T-helper 1 cell treated with Interleukin-12 subunit alpha and Interleukin-12 subunit beta and Interleukin-4 antibody, amounts not matched to agents 30 ng/mL and 1 ng/mL, for 36 hours (primary cell): ENCODE results near the gene NR2C1. TPM values are rescaled to one million over a fixed set of nuclear protein-coding genes. Genes with fewer than 3 reads are reported as not detected.
"Not testable (repeated sequence)": the region's sequence is repeated elsewhere in the genome, so short reads cannot be mapped to it uniquely, and the experiment has no call there.

ENCODE experiments used
- intact Hi-C: fragments of 100-400 bp; cut with micrococcal nuclease; formaldehyde crosslinking; loops from one replicate; pipeline ENCODE4 v1.15.1; 2024
- total RNA-seq: library from RNA; stranded (reverse); gene quantifications from 2 replicates; pipeline ENCODE4 v1.2.3, GENCODE V29; 2022

NR2C1 gene
- total RNA-seq, 1 donor from 2014 or later = 27.7 TPM

DNA sequence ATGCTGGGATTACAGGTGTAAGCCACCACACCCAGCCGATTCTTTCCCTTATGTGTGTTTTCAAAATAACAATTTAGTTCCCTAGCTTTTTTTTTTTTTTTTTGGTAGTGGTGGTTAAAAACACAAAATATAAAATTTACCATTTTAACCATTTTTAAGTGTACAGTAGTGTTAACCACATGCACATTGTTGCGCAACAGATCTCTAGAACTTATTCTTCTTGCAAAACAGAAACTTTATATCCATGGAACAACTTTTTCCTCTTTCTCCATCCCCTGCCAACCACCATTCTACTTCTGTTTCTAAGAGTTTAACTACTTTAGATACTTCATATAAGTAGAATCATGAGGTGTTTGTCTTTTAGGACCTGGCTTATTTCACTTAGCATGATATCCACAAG lies 68.8 kb downstream of the NR2C1 start:
- intact Hi-C loops = loop anchor here (5.0 to 10.0 kb wide), 7 partner anchors 697 to 1903 kb away; partner anchors contain the start of genes AMDHD1, CCDC38, LTA4H and NEDD1

DNA sequence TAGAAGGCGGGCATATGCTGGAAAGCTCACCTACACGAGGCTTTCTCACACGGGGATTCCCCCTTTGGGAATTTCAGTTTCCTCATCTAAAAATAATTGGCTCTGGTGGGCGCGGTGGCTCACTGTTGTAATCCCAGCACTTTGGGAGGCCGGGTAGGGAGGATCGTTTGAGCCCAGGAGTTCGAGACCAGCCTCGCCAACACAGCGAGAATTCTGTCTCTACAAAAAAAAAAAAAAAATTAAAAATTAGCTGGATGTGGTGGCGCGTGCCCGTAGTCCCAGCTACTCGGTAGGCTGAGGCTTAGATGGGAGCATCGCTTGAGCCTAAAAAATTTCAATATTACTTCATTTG lies 69.5 kb downstream of the NR2C1 start:
- intact Hi-C loops = loop anchor here (1.0 to 10.0 kb wide), 19 partner anchors 17 to 1903 kb away; partner anchors contain the start of genes AMDHD1, CCDC38, CRADD and FGD6

DNA sequence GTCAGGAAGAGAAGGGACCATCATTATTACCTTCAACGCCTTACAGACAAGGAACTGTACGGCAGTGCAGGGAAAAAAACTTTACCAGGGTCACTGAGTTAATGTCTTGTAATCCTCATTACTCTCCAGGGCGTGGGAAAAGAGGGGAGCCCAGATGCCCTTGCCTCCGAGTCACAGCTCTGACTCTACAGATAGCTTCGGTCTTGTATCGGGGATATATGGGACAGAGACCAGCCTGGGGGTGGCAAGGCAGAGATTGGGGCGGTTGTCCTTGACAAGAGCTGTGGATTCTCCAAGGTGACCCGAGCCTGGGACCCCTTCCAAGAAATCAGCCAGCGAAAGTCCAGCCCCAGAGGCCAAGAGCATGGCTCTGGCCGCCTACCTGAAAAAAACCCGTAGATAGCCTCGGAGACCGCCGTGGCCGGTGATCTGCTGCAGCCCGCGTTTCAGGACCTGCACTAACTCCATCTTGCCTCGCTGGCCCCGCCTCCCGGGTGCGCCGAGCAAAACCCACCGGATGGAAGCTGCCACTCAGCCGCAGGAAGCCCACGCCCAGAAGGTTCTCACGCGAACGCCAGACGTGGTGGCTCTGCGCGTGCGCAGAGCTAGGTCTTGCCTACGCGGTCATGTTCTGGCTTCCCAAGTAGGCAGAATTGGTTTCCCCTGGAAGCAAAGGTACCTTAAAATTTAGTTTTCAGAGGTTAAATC lies 70.1 kb downstream of the NR2C1 start, which contains the start of gene NDUFA12:
Gene NDUFA12, minus strand, starts transcription at position 485 of the 708 bp plus-strand sequence. Its CDS starts 17 bp downstream, at position 468.
- intact Hi-C loops = loop anchor here (1.0 to 10.0 kb wide), 19 partner anchors 16 to 1904 kb away; partner anchors contain the start of genes AMDHD1, CCDC38, CRADD and FGD6

DNA sequence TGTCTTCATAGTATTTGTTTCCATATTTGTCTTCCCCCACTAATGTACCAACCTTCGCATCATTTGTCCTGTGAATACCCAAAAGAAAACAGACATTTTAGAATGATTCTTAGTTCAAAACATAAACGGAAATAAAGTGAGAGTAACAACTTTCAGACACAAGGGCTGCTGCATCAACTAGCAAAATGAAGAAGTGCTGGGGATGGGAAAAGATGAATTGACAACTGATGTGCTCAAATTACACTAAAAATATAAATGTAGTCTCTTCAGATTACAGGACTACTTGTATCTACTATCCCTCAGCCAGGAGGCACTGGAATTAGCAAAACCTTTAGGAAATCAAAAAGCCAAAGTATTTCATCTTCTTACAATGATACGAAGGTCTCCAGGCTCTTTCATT lies 70.7 kb downstream of the NR2C1 start:
- intact Hi-C loops = loop anchor here (1.0 to 10.0 kb wide), 19 partner anchors 15 to 1905 kb away; partner anchors contain the start of genes AMDHD1, CCDC38, CRADD and FGD6

DNA sequence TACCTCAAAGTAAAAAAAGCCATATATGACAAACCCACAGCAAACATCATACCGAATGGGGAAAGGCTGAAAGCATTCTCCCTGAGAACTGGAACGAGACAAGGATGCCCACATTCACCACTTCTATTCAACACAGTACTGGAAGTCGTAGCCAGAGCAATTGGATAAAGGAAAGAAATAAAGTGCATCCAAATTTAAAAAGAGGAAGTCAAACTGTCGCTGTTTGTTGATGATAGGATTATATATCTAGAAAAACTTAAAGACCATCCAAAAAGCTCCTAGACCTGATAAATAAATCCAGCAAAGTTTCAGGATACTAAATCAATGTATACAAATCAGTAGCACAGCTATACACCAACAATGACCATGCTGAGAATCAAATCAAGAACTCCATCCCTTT lies 75.1 kb downstream of the NR2C1 start:
- intact Hi-C loops = no loop called here

DNA sequence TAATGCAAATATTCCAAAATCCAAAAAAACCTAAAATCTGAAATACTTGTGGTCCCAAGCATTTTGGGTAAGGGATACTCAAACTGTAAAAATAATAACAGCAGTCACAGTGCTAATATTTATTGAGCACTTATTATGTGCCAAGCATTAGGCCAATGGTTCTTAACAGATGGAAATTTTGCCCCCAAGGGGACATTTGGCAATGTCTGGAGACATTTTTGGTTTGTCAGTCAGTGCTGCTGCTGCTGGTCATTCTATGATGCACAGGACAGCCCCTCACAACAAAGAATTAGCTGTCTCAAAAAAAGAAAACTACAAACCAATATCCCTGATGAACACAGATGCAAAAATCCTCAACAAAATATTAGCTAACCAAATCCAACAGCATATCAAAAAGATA lies 75.7 kb downstream of the NR2C1 start:
- intact Hi-C loops = no loop called here

DNA sequence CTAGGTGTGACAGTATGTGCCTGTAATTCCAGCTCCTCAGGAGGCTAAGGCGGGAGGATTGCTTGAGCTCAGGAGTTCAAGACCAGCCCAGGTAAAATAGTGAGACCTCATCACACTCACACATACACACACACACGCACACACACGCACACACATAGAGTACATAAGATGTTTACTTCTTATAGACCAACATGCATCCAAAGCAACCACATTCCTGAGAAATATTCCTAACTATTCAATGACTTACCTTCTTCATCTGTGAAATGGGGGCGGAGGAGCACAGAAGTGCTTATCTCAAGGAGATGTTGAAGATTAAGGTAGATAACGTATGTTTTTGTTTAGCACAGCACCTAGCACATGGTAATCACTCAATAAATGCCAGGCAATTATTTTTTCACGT lies 76.4 kb downstream of the NR2C1 start:
- intact Hi-C loops = no loop called here

DNA sequence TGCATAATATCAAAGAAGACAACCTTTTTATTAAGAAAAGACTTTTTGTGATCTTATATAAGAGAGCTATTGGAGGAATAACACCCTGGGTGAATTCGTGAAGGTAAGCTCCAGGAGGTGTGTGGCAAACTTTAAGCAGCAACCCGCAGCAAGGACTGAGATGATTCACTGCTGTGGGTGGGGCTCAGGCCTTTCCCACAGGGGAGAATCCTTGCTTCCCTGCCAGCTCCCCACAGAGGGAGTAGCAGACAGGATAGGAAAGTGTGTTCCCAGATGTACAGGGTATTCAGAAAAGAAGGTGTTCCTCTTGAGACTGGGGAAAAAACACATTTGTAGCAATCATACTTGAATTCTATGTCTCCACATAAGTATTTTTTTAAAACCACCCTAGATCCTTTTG lies 79.1 kb downstream of the NR2C1 start:
- intact Hi-C loops = no loop called here

DNA sequence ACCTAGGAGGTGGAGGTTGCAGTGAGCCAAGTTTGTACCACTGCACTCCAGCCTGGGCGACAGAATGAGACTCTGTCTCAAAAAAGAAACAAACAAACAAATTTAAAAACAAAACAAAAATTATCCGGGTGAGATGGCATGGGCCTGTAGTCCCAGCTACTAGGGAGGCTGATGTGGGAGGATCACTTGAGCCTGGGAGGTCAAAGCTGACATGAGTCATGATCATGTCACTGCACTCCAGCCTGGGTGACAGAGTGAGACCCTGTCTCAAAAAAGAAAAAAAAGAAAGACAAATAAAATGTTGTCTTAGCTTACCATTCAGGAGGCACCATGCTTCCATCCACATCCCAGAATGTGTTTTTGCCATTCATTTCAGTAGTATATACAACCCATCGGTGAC lies 79.6 kb downstream of the NR2C1 start:
- intact Hi-C loops = not testable (repeated sequence)

DNA sequence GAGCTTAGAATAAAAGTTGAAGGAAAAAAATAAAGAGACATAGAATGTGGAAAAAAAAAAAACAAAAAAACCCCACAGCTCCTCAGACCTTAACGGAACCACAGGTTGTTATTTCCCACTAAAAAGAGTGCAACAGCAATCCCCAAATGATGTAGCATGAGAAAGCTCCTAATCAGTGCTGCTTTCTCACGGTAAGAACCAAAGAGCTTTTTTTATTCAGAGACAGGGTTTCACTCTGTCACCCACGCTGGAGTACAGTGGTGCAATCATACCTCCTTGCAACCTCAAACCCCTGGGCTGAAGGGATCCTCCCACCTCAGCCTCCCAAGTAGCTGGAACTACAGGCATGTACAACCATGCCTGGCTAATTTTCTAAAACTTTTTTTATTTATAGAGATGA lies 83.2 kb downstream of the NR2C1 start:
- intact Hi-C loops = no loop called here

DNA sequence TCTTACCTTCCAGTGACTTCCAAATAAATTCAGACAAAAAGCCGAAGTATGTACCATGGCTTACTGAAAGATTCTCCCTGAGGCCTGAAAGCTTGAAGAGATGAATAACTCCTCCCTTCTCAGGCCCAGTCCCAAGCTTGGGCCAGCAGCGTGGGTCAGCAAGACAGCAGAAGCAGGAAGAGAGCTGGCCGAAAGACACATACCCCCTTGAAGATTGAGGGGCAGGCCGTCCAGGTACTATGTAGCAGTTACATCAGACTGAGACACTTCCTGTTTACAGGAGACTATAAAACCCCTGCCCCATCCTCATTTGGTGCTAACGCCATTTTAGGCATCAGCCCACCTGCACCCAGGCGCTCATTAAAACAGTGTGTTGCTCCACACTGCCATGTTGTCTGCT lies 84.9 kb downstream of the NR2C1 start:
- intact Hi-C loops = no loop called here

DNA sequence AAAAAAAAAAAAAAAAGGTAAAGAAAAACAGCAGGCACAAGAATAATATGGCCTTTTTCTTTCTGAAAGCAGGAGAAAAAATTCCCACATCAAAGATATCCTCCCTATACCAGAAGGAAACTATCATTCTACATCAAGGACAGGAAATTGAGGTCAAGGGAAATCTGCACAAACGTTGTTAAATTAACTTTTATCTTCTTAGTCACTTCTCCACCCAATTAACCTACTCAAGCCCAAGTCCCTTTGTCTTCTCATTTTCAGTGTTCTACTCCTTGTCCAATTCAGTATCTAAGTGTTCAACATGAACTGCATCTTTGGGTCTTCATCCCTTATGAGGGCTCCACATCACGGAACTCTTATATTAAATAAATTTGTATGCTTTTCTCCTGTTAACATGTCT lies 85.6 kb downstream of the NR2C1 start:
- intact Hi-C loops = loop anchor here (1.0 kb wide), 1 partner anchor 16 kb away; the partner anchor contains the start of gene NDUFA12

DNA sequence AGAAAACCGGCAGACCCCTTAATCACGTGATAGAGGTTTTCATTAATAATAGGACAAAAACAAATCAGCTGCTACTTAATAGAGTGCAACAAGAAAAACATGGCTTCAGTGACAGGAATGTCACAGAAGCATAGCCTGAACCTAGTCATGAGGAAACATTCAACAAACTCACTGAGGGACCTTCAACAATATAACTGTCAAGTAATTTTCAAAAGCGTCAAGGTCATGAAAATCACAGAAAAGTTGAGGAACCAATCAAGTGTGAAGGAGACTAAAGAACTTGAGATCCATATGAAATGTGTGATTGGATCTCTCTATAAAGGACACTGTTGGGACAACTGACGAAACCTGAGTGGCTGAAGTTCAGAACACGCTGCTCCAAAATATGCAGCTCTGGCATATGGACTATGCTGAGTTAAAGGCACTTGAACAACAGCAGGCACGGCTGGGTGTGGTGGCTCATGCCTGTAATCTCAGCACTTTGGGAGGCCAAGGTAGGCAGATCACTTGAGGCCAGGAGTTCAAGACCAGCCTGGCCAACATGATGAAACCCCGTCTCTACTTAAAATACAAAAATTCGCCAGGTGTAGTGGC lies 86.2 kb downstream of the NR2C1 start:
- intact Hi-C loops = loop anchor here (1.0 kb wide), 1 partner anchor 16 kb away; the partner anchor contains the start of gene NDUFA12

DNA sequence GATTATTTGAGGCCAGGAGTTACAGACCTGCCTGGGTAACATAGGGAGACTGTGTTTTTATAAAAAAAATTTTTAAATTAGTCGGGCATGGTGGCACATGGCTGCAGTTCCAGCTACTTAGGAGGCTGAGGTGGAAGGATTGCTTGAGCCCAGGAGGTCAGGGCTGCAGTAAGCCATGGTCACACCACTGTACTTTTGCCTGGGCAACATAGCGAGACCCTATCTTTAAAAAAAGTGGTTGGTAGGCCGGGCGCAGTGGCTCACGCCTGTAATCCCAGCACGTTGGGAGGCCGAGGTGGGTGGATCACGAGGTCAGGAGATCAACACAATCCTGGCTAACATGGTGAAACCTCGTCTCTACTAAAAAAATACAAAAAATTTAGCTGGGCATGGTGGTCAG lies 88.3 kb downstream of the NR2C1 start:
- intact Hi-C loops = not testable (repeated sequence)

DNA sequence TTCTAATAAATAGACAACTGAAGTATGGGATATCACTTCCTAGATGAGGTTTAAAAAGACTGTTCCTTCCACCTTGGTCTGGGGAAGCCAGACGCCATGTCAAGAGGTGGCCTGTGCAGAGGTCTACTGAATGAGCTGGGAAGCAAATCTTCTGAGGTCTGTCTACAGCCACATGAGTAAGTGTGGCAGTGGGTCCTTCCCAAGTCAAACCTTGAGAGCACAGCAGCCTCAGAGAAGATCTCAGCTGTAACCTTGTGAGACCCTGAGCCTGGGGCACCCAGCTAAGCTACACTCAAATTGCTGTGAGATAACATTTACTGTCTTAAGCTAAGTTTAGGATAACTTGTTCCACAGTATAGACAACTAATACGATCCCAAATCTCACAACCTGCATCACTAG lies 90.1 kb downstream of the NR2C1 start:
- intact Hi-C loops = no loop called here

DNA sequence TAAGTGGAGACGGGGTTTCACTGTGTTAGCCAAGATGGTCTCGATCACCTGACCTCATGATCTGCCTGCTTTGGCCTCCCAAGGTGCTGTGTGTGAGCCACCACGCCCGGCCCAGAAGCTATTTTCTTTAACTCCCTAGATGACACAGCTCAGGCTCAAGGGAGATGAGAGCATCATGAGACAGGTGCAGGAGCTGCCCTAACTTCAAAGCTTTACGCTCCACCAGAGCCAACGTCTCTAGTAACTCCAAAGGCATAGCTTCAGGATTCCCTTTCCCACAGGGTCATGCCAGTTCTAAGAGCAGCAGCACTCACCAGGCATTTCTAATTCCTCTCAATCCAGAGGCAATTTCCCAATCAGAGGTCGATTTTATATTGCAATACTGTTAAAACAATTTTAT lies 91.0 kb downstream of the NR2C1 start:
- intact Hi-C loops = no loop called here

DNA sequence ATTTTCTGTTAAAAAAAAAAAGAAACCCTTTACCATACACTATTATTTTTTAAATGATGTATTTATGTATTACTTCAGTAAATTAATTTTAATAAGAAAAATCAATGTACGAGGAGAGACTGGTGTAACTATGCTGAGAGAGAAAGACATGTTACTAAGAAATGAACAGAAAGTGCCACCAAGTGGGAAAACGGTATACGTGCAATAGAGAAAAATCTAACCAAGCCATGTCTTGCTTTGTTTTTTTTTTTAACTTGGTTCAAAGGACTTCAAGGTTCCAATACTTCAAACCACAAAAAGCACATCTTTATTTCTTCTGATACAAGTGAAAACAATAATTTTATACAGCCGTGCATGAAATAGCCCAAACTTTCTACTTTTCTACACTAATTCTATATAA lies 92.8 kb downstream of the NR2C1 start:
- intact Hi-C loops = loop anchor here (1.0 to 2.0 kb wide), 4 partner anchors 54 to 846 kb away; no protein-coding TSS in a partner anchor

DNA sequence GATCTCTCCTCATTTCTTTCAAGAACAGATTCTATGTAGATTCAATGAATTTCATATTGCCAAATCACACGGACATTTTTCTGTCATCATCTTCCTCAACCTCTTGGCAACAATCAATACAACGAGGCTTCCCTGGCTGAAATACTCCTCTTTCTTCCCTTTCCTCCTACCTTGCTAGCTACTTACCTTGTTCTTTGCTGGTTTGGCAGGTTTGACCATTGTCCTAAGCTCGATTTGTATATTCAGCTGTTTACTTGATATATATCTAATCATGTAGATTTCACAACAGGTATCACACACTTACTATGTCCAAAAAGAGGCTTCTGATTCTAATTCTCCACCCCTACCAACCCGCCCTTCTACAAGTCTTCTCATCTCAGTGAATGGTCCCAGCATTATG lies 93.5 kb downstream of the NR2C1 start:
- intact Hi-C loops = loop anchor here (1.0 to 2.0 kb wide), 4 partner anchors 53 to 846 kb away; no protein-coding TSS in a partner anchor

DNA sequence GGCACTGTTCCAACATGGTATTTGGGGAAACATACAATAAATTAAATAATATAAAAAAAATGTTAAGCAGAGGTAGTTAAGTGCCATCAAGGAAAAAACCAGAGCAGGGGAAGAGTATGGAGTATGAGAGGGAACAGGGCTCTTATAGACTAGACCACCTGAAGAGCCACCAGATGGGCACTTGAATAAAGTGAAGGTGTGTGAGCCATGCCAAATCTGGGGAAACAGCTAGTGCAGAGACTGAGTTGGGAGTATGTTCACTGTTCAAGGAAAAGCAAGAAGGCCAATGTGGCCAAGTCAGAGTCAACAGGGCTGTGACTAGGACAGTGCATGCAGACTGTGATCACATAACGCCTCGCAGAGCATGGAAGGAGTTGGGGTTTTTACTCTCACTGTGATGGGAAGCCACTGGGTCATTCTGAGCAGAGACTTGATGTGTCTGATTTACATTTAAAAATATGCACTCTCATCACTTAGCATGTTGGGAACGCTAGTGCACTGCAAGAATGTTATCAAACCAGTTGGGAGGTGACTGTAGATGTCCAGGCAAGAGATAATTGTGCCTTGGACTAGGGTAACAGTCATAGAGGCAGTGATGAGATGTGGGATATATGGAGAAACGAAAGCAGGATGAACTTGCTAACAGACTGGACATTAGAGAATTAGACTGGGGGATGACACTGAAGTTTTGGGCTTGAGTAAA lies 95.5 kb downstream of the NR2C1 start:
- intact Hi-C loops = no loop called here

DNA sequence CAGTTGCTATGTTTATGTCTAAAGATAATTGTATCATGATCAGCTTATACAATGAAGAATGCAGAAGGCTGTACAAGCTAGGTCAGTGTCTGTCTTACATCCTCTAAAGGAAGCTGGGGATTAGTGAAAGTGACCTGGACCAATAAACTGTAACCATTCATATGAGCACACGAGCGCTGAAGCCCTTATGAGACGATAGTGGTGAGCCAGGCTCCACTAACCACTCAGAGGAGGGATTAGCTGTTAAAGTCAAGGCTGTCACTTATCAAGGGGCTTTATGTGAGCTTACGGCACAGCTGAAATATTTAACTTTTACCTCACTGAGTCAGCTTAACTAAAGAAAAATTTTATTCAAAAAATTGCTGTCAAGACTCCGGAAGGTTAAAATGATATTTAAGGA lies 100.2 kb downstream of the NR2C1 start:
- intact Hi-C loops = no loop called here

DNA sequence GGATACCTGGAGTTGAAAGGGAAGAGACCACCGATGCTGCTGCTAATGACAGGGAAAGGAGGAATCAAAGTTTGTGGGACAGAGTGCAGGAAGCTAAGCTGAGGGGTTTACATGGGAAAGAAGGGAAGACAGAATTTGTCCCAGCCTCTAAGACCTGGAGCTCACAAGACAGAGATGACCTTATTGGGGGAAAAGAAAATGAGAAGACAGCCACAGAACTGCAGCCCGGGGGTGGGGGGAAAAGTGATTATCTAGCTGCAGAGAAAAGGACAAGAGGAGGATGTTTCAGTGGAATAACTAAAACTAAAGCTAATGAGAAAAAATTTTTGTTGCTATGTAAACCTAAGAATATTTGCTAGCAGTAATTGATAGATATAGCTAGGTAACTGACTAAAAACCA lies 100.6 kb downstream of the NR2C1 start:
- intact Hi-C loops = no loop called here

DNA sequence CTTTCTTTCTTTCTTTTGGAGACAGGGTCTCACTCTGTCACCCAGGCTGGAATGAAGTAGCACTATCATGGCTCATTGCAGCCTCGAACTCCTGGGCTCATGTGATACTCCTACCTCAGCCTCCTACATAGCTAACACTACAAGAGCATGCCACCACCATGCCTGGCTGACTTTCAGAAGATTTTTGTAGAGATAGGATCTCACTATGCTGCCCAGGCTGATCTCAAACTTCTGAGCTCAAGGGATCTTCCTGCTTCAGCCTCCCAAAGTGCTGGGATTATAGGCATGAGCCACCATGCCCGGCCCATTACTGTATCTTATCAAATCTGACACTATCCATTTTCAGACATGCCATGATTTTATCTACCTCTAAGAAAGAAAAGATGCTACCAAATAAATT lies 101.5 kb downstream of the NR2C1 start:
- intact Hi-C loops = no loop called here
